ENCODE data around the gene QKI.

The QKI gene

DNA sequence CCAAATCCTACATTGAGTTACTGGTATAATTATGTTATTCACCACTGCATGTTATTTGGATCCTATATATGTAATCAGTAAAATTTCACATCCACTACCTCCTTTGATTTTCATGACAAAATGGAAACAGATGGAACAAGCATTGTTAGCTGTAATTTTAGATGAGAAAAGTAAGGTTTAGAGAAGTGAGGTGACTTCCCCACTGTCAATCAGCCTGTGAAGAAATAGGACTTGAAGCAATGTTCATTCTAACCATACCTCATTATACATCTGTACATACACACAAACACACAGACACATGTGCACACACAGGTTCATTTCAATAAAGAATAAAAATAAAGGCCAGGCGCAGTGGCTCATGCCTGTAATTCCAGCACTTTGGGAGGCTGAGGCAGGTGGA lies 23.7 kb upstream of the QKI start:
- Histone ChIP-seq H3K18ac (ENCODE audit: low read length) (no peak overlapping the region), H3K4ac (ENCODE audit: low read length) (no peak overlapping the region), H3K23ac (ENCODE audit: low read depth, low read length, poor library complexity) (no peak overlapping the region), H3K4me2 (ENCODE audit: insufficient read depth, low read length, poor library complexity, severe bottlenecking) (no peak overlapping the region), H3K27me3 (ENCODE audit: control insufficient read depth in 3 of 3, insufficient read depth in 3 of 3, low read depth in 1 of 3, low read length in 3 of 3) (no peaks in the 10 kb centered on the region), H2AFZ (ENCODE audit: low read length) (no peak overlapping the region), H3K9me3 (replicated peaks in 1 of 2; ENCODE audit: control insufficient read depth in 2 of 2, insufficient read depth in 1 of 2, low read depth in 1 of 2, low read length in 2 of 2) (no peaks in the 10 kb centered on the region), H3K36me3 (replicated peaks in 1 of 2; ENCODE audit: control insufficient read depth in 2 of 2, insufficient read depth in 2 of 2, low read length in 2 of 2) (no peaks in the 10 kb centered on the region), H3K4me3 (ENCODE audit: low read length in 2 of 2) (no peak overlapping the region), H3K9ac (ENCODE audit: low read depth, low read length, poor library complexity) (no peak overlapping the region), H2BK12ac (ENCODE audit: low read length) (no peak overlapping the region), H4K8ac (ENCODE audit: low read depth, low read length) (no peak overlapping the region), H2BK15ac (ENCODE audit: low read length) (no peak overlapping the region), H3K27ac (replicated peaks; ENCODE audit: low read length) (no peak overlapping the region), H3K4me1 (ENCODE audit: control insufficient read depth in 2 of 2, insufficient read depth in 1 of 2, low read depth in 1 of 2, low read length in 2 of 2) (peaks cover 9 to 28% of the 10 kb centered on the region in 2 donors), H2BK120ac (ENCODE audit: low read depth, low read length) (no peak overlapping the region), H4K91ac (ENCODE audit: low read depth, low read length, poor library complexity) (no peak overlapping the region), H3K14ac (ENCODE audit: low read length) (no peak overlapping the region), H2BK5ac (ENCODE audit: low read length) (no peak overlapping the region), H2AK5ac (ENCODE audit: low read depth, low read length) (no peak overlapping the region), H3K79me1 (ENCODE audit: low read depth, low read length) (no peaks in the 10 kb centered on the region)
- no CpG with 5 or more reads among the region's 1 CpG for WGBS, 2 donors (ENCODE audit: extremely low coverage in 2 of 2, insufficient read length in 2 of 2, insufficient replicate concordance in 1 of 2)
- DNase-seq (ENCODE audit: low spot score) = no peak

DNA sequence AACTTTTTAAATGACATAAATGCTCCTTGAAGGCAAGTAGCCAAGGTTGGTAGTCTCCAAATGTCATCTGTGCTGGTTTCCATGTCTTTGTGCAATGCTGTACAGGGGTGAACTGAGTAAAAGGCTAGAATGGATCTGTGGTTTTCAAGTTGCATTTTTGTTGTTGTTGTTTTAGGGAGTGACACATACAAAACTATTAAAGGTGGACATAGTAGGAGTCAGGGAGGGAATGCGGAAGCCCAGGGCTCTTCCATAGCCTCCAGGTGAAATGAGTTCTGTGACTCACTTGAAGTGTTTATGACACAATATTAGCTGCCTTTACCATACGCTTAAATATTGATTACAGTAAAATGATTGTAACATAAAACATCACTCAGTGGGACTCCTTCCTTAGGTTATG lies 22.5 kb upstream of the QKI start:
- no peaks in the 10 kb centered on the region for H3K79me1 ChIP-seq (ENCODE audit: low read depth, low read length)
- no peak overlapping the region for H2AFZ ChIP-seq (ENCODE audit: low read length)
- no peaks in the 10 kb centered on the region for H3K9me3 ChIP-seq (replicated peaks in 1 of 2; ENCODE audit: control insufficient read depth in 2 of 2, insufficient read depth in 1 of 2, low read depth in 1 of 2, low read length in 2 of 2)
- H3K14ac ChIP-seq (ENCODE audit: low read length) = no peak overlapping the region
- H3K27ac ChIP-seq (replicated peaks; ENCODE audit: low read length) = no peak overlapping the region
- H3K18ac ChIP-seq (ENCODE audit: low read length) = no peak overlapping the region
- no peak overlapping the region for H2BK5ac ChIP-seq (ENCODE audit: low read length)
- H2BK12ac ChIP-seq (ENCODE audit: low read length) = no peak overlapping the region
- no peak overlapping the region for H3K4ac ChIP-seq (ENCODE audit: low read length)
- H2AK5ac ChIP-seq (ENCODE audit: low read depth, low read length) = no peak overlapping the region
- H3K4me1 ChIP-seq (ENCODE audit: control insufficient read depth in 2 of 2, insufficient read depth in 1 of 2, low read depth in 1 of 2, low read length in 2 of 2) = peaks cover 11 to 33% of the 10 kb centered on the region in 2 donors
- no peak overlapping the region for H2BK120ac ChIP-seq (ENCODE audit: low read depth, low read length)
- no peak overlapping the region for H3K4me3 ChIP-seq (ENCODE audit: low read length in 2 of 2)
- no peak overlapping the region for H4K91ac ChIP-seq (ENCODE audit: low read depth, low read length, poor library complexity)
- no CpG with 5 or more reads among the region's 2 CpGs for WGBS, 2 donors (ENCODE audit: extremely low coverage in 2 of 2, insufficient read length in 2 of 2, insufficient replicate concordance in 1 of 2)
- no peak overlapping the region for H4K8ac ChIP-seq (ENCODE audit: low read depth, low read length)
- H3K9ac ChIP-seq (ENCODE audit: low read depth, low read length, poor library complexity) = no peak overlapping the region
- H3K4me2 ChIP-seq (ENCODE audit: insufficient read depth, low read length, poor library complexity, severe bottlenecking) = no peak overlapping the region
- no peaks in the 10 kb centered on the region for H3K36me3 ChIP-seq (replicated peaks in 1 of 2; ENCODE audit: control insufficient read depth in 2 of 2, insufficient read depth in 2 of 2, low read length in 2 of 2)
- no peak for DNase-seq (ENCODE audit: low spot score)
- peak overlapping the region; percentile 70 for H2BK15ac ChIP-seq (ENCODE audit: low read length)
- no peaks in the 10 kb centered on the region for H3K27me3 ChIP-seq (ENCODE audit: control insufficient read depth in 3 of 3, insufficient read depth in 3 of 3, low read depth in 1 of 3, low read length in 3 of 3)
- H3K23ac ChIP-seq (ENCODE audit: low read depth, low read length, poor library complexity) = no peak overlapping the region

- DNase-seq (ENCODE audit: low spot score) = no peak
- Histone ChIP-seq H3K4ac (ENCODE audit: low read length) (no peak overlapping the region), H3K27me3 (ENCODE audit: control insufficient read depth in 3 of 3, insufficient read depth in 3 of 3, low read depth in 1 of 3, low read length in 3 of 3) (no peaks in the 10 kb centered on the region), H3K4me2 (ENCODE audit: insufficient read depth, low read length, poor library complexity, severe bottlenecking) (no peak overlapping the region), H2AFZ (ENCODE audit: low read length) (peak overlapping the region; percentile 56), H2BK120ac (ENCODE audit: low read depth, low read length) (no peak overlapping the region), H3K79me1 (ENCODE audit: low read depth, low read length) (no peaks in the 10 kb centered on the region), H3K4me1 (ENCODE audit: control insufficient read depth in 2 of 2, insufficient read depth in 1 of 2, low read depth in 1 of 2, low read length in 2 of 2) (peaks cover 13 to 37% of the 10 kb centered on the region in 2 donors), H3K9me3 (replicated peaks in 1 of 2; ENCODE audit: control insufficient read depth in 2 of 2, insufficient read depth in 1 of 2, low read depth in 1 of 2, low read length in 2 of 2) (no peaks in the 10 kb centered on the region), H3K18ac (ENCODE audit: low read length) (no peak overlapping the region), H4K8ac (ENCODE audit: low read depth, low read length) (no peak overlapping the region), H2BK12ac (ENCODE audit: low read length) (no peak overlapping the region), H3K23ac (ENCODE audit: low read depth, low read length, poor library complexity) (no peak overlapping the region), H2BK5ac (ENCODE audit: low read length) (no peak overlapping the region), H2BK15ac (ENCODE audit: low read length) (no peak overlapping the region), H3K9ac (ENCODE audit: low read depth, low read length, poor library complexity) (no peak overlapping the region), H4K91ac (ENCODE audit: low read depth, low read length, poor library complexity) (no peak overlapping the region), H3K14ac (ENCODE audit: low read length) (no peak overlapping the region), H3K36me3 (replicated peaks in 1 of 2; ENCODE audit: control insufficient read depth in 2 of 2, insufficient read depth in 2 of 2, low read length in 2 of 2) (no peaks in the 10 kb centered on the region), H3K4me3 (ENCODE audit: low read length in 2 of 2) (no peak overlapping the region), H3K27ac (replicated peaks; ENCODE audit: low read length) (no peak overlapping the region), H2AK5ac (ENCODE audit: low read depth, low read length) (no peak overlapping the region)
- no CpG with 5 or more reads among the region's 2 CpGs for WGBS, 2 donors (ENCODE audit: extremely low coverage in 2 of 2, insufficient read length in 2 of 2, insufficient replicate concordance in 1 of 2)
These were observed 22.0 kb upstream of the QKI start for GRCh38 chr6:163392533-163392932.

DNA sequence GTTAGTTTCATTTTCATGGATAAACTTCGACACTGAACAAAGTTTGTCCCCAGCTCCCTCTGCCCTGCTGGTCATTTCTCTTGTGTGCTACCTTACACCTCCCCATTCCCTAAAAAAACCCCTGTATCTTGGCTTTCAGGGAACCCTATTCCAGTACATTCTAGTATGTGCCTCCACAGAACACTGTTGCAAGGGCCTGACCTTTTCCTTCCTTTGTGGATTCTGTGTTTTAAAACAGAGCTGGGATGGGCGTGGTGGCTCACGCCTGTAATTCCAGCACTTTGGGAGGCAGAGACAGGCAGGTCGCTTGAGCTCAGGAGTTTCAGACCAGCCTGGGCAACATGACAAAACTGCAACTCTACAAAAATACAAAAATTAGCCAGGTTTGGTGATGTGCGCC lies 20.6 kb upstream of the QKI start:
- H3K9me3 ChIP-seq (replicated peaks in 1 of 2; ENCODE audit: control insufficient read depth in 2 of 2, insufficient read depth in 1 of 2, low read depth in 1 of 2, low read length in 2 of 2) = no peaks in the 10 kb centered on the region
- no peak overlapping the region for H3K4me2 ChIP-seq (ENCODE audit: insufficient read depth, low read length, poor library complexity, severe bottlenecking)
- no peak overlapping the region for H2BK12ac ChIP-seq (ENCODE audit: low read length)
- H3K4me1 ChIP-seq (ENCODE audit: control insufficient read depth in 2 of 2, insufficient read depth in 1 of 2, low read depth in 1 of 2, low read length in 2 of 2) = peaks cover 14 to 50% of the 10 kb centered on the region in 2 donors
- H3K14ac ChIP-seq (ENCODE audit: low read length) = no peak overlapping the region
- H2BK120ac ChIP-seq (ENCODE audit: low read depth, low read length) = peak overlapping the region; percentile 52
- H2AFZ ChIP-seq (ENCODE audit: low read length) = no peak overlapping the region
- H4K8ac ChIP-seq (ENCODE audit: low read depth, low read length) = no peak overlapping the region
- H3K23ac ChIP-seq (ENCODE audit: low read depth, low read length, poor library complexity) = no peak overlapping the region
- WGBS, 2 donors (ENCODE audit: extremely low coverage in 2 of 2, insufficient read length in 2 of 2, insufficient replicate concordance in 1 of 2) = no CpG with 5 or more reads among the region's 5 CpGs
- H3K36me3 ChIP-seq (replicated peaks in 1 of 2; ENCODE audit: control insufficient read depth in 2 of 2, insufficient read depth in 2 of 2, low read length in 2 of 2) = no peaks in the 10 kb centered on the region
- H2BK5ac ChIP-seq (ENCODE audit: low read length) = no peak overlapping the region
- no peak overlapping the region for H4K91ac ChIP-seq (ENCODE audit: low read depth, low read length, poor library complexity)
- H2AK5ac ChIP-seq (ENCODE audit: low read depth, low read length) = no peak overlapping the region
- no peak overlapping the region for H2BK15ac ChIP-seq (ENCODE audit: low read length)
- no peak overlapping the region for H3K18ac ChIP-seq (ENCODE audit: low read length)
- H3K27me3 ChIP-seq (ENCODE audit: control insufficient read depth in 3 of 3, insufficient read depth in 3 of 3, low read depth in 1 of 3, low read length in 3 of 3) = no peaks in the 10 kb centered on the region
- H3K4me3 ChIP-seq (ENCODE audit: low read length in 2 of 2) = no peak overlapping the region
- H3K27ac ChIP-seq (replicated peaks; ENCODE audit: low read length) = no peak overlapping the region
- DNase-seq (ENCODE audit: low spot score) = no peak
- no peaks in the 10 kb centered on the region for H3K79me1 ChIP-seq (ENCODE audit: low read depth, low read length)
- no peak overlapping the region for H3K4ac ChIP-seq (ENCODE audit: low read length)
- H3K9ac ChIP-seq (ENCODE audit: low read depth, low read length, poor library complexity) = no peak overlapping the region

Measured in neuronal stem cell (in vitro differentiated cells).